NB4 (cell line): ENCODE results near the gene SLC38A6.

Experiments used
- DNase-seq: peaks from one replicate; pipeline ENCODE4 v3.0.0; 2010; ENCODE audit warnings: low read depth
- H3K4me3 ChIP-seq: one replicate; pipeline ENCODE4 v1.5.1; 2011; ENCODE audit warnings: mild to moderate bottlenecking, low read depth, low read length, moderate library complexity
- CTCF ChIP-seq: IDR thresholded peaks from one replicate; pipeline ENCODE4 v1.5.1; 2012; ENCODE audit warnings: low read depth, low read length
- MAX ChIP-seq: IDR thresholded peaks from 2 replicates; pipeline ENCODE4 v1.6.1; 2011; ENCODE audit warnings: low read depth, low read length
- MYC ChIP-seq: IDR thresholded peaks from 2 replicates; pipeline ENCODE4 v1.6.1; 2011; ENCODE audit warnings: low read depth, low read length
- POLR2A ChIP-seq: IDR thresholded peaks from 2 replicates; pipeline ENCODE4 v1.6.1; 2011; ENCODE audit warnings: mild to moderate bottlenecking; ENCODE audit not compliant: insufficient read length; ENCODE audit errors: extremely low read depth

Gene SLC38A6

GRCh38 chr14:61043506-61043905, 62.5 kb downstream of the SLC38A6 start:
- TF ChIP-seq MYC (no peak), POLR2A (no peak), CTCF (no peak), MAX (no peak)
- H3K4me3 ChIP-seq, result no peak overlapping the region
- no peak for DNase-seq

GRCh38 chr14:61047021-61047420, 66.0 kb downstream of the SLC38A6 start:
- TF ChIP-seq CTCF (no peak), POLR2A (no peak), MAX (no peak), MYC (no peak)
- DNase-seq, result no peak
- H3K4me3 ChIP-seq, result no peak overlapping the region

- DNase-seq, result no peak
- TF ChIP-seq MAX, result no peak
- no peak for TF ChIP-seq MYC
- no peak for TF ChIP-seq CTCF
- TF ChIP-seq POLR2A, result no peak
- H3K4me3 ChIP-seq, result no peak overlapping the region
These were observed 67.6 kb downstream of the SLC38A6 start for GRCh38 chr14:61048640-61049039.

- no peak overlapping the region for H3K4me3 ChIP-seq
- DNase-seq, result no peak
- TF ChIP-seq MYC (no peak), CTCF (no peak), MAX (no peak), POLR2A (no peak)
These were observed 69.4 kb downstream of the SLC38A6 start for GRCh38 chr14:61050417-61050816.

- no peak for DNase-seq
- no peak for TF ChIP-seq MYC
- no peak for TF ChIP-seq MAX
- no peak for TF ChIP-seq CTCF
- TF ChIP-seq POLR2A, result no peak
- H3K4me3 ChIP-seq, result no peak overlapping the region
These were observed 70.0 kb downstream of the SLC38A6 start for GRCh38 chr14:61051051-61051450.

GRCh38 chr14:61051621-61052020, 70.6 kb downstream of the SLC38A6 start:
- H3K4me3 ChIP-seq, result no peak overlapping the region
- TF ChIP-seq POLR2A (no peak), MYC (no peak), CTCF (no peak), MAX (no peak)
- no peak for DNase-seq
